IPS-18c (cell line): ENCODE data around the gene SPATA21.
"Not testable (repeated sequence)": the region's sequence is repeated elsewhere in the genome, so short reads cannot be mapped to it uniquely, and the experiment has no call there.

Experiments used
- H3K4me3 ChIP-seq: 2 replicates; pipeline ENCODE4 v1.7.0; 2013; ENCODE audit warnings: low read depth, mild to moderate bottlenecking, low read length, moderate library complexity; ENCODE audit not compliant: insufficient read depth
- H3K9me3 ChIP-seq: one replicate; pipeline ENCODE4 v1.6.1; 2013; ENCODE audit warnings: mild to moderate bottlenecking, low read length, moderate library complexity; ENCODE audit not compliant: control insufficient read depth, insufficient read depth

SPATA21 gene

GRCh38 chr1:16372535-16373285 is 64.5 kb downstream of the SPATA21 start:
- Histone ChIP-seq H3K9me3 (no peaks in the 10 kb centered on the region), H3K4me3 (no peak overlapping the region)

DNA sequence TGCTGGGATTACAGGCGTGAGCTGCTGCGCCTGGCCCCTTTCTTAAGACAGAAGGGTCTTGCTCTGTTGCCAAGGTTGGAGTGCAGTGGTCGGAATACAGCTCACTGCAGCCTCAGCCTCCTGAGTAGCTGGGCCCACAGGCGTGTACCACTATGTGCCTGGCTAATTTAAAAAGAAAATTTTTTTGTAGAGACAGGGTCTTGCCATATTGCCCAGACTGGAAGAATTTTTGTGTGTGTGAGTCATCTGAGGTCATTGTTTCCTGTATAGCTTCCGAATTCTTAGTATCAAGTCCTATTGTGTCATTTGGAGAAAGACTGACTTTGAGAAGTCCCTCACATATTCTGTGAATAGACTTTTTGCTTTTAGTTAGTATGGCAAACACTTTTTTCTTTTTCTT is 65.5 kb downstream of the SPATA21 start:
- H3K9me3 ChIP-seq: no peaks in the 10 kb centered on the region
- no peak overlapping the region for H3K4me3 ChIP-seq

- H3K9me3 ChIP-seq: no peaks in the 10 kb centered on the region
- H3K4me3 ChIP-seq: no peak overlapping the region
Observed at GRCh38 chr1:16369821-16370220, 67.4 kb downstream of the SPATA21 start.

- Histone ChIP-seq H3K4me3 (peak overlapping the region; percentile 92), H3K9me3 (no peaks in the 10 kb centered on the region)
Observed at GRCh38 chr1:16367968-16368890, 69.0 kb downstream of the SPATA21 start.

- Histone ChIP-seq H3K9me3 (no peaks in the 10 kb centered on the region), H3K4me3 (peak overlapping the region; percentile 92)
Observed at GRCh38 chr1:16367258-16367967, 69.8 kb downstream of the SPATA21 start.

- Histone ChIP-seq H3K4me3 (peak within 1 kb of the TSS; percentile 92), H3K9me3 (no peaks in the 10 kb centered on the region)
Observed at GRCh38 chr1:16366722-16367257, 70.4 kb downstream of the SPATA21 start, which contains the start of gene SZRD1. SZRD1 (plus strand) TSS chr1:16367242; CDS start chr1:16367258, 16 bp downstream.

DNA sequence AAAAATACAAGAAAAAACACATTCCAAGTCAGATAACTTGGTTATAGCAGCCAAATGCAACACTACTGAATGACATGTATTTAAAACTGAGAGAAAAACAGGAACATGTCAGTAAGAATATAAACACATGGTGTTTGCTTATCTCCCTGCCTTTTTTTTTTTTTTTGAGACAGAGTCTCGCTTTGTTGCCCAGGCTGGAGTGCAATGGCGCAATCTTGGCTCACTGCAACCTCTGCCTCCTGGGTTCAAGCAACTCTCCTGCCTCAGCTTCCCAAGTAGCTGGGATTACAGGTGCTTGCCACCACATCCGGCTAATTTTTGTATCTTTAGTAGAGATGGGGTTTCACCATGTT is 72.1 kb downstream of the SPATA21 start:
- not testable (repeated sequence) for H3K9me3 ChIP-seq, H3K4me3 ChIP-seq

DNA sequence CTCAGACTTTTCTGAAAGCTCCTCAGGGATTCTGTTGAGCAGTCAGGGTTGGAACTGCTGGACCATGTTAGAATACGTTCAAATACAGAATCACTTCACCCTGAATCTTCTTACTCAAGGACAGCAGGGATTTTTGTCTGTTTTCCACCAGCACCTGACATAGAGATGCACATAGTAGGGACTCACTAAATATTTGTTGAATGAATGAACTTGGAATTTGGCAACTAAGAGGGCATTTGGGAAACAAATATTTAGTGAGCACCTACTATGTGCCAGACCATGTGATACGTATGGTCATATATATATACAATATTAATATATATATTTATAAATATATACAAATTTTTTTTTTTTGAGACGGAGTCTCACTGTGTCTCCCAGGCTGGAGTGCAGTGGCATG is 80.4 kb downstream of the SPATA21 start:
- Histone ChIP-seq H3K4me3 (no peak overlapping the region), H3K9me3 (no peaks in the 10 kb centered on the region)

- H3K9me3 ChIP-seq: no peaks in the 10 kb centered on the region
- H3K4me3 ChIP-seq: no peak overlapping the region
Observed at GRCh38 chr1:16354619-16355018, 82.6 kb downstream of the SPATA21 start.

DNA sequence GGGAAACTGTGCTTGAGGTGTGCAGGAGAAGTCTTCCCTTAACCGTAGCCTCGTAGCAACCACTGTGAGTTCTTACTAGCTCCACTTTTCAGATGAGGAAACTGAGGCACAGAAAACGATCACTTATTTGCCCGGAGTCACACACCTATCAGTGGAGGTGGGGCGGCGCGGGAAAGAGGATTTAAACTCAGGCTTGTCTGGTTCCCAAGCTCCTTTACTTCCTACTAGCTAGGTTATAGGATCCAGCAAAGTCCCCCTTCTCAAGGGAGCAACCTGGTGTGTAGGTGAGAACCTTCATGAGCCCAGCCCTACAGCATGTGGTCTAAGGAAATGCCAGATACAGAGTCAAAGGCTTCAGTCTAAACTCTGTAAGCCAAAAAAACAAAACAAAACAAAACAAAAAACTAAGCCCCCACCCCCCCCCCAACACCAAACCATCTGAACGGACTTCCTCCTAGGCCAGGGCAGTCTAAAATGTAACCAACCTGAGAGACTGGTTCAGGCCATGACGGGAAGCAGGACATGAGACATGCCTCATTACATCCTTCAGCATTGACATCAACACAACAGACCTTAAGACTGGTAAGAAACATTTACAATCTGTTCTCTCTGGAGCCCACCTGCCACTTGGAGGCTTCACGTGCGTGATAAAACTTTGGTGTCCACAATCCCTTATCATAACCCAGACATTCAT is 84.2 kb downstream of the SPATA21 start:
- Histone ChIP-seq H3K4me3 (peak overlapping the region; percentile 59), H3K9me3 (no peaks in the 10 kb centered on the region)

- no peaks in the 10 kb centered on the region for H3K9me3 ChIP-seq
- peak within 1 kb of the TSS; percentile 95 for H3K4me3 ChIP-seq
Observed at GRCh38 chr1:16351994-16352841, 85.0 kb downstream of the SPATA21 start, which contains the start of gene FBXO42. FBXO42 (minus strand) TSS chr1:16352480; CDS start chr1:16315418, 37,062 bp downstream.

DNA sequence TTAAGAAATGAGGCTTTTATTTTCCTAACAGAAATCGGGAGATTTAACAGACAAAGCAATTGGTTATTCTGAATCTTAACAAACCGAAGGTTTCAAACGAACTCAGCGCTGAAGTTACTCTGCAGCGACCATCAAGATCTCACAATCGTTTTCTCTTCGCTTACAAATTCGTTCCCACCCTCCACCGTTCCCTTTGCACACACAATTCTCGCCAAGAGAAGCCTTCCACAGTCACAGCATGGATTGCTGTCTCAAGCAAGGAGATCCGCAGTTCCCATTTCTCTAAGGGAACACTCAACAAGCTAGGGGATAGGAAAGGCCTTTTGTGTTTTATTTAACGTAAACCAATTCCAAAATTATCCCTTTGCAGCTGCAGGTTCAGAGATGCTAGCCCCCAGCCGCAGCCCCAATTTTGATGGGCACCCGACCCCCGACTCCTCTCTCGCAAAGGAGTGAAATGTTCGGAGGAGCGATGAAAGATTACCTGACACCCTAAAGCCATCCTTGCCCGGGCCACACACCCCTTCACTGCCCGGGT is 85.7 kb downstream of the SPATA21 start:
- Histone ChIP-seq H3K4me3 (peak overlapping the region; percentile 95), H3K9me3 (no peaks in the 10 kb centered on the region)

- H3K4me3 ChIP-seq: no peak overlapping the region
Observed at GRCh38 chr1:16349847-16350406, 87.3 kb downstream of the SPATA21 start.

More at GRCh38 chr1:16349847-16350406, 87.3 kb downstream of the SPATA21 start:
- no peaks in the 10 kb centered on the region for H3K9me3 ChIP-seq
